ENCODE results near the gene CDC27. TPM values are rescaled to one million over a fixed set of nuclear protein-coding genes. Genes with fewer than 3 reads are reported as not detected.

Gene CDC27
- total RNA-seq, 2 experiments from 2014 or later: 52.5 to 52.8 TPM

DNA sequence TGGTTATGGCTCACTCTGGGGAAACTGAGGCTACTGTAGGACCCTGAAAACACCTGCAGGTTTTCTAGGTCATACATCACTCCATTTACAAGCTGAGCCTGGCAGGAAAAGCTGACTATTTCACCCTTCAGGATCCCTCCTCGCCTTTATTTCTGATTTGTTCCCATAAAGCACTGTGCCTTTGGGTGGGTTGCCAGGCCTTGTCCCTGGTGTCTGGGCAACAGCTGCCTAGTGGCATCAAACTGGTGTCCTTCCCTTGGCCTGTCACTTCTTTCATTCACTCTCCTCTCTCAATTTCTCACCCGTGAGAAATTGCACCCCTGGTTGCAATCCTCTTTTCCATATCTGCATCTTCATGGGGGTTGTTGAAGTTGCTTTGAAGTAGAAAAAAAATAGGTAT is 21.7 kb upstream of the CDC27 start:
- no peak overlapping the region for H3K27ac ChIP-seq (ENCODE audit: low read depth in 1 of 2, low read length in 2 of 2)
- no peak for ATAC-seq (ENCODE audit: poor library complexity)
- no peaks in the 10 kb centered on the region for H3K36me3 Mint-ChIP-seq (ENCODE audit: low read depth)
- H3K4me3 Mint-ChIP-seq: no peak overlapping the region
- no peaks in the 10 kb centered on the region for H3K27me3 ChIP-seq (ENCODE audit: control insufficient read depth in 1 of 2, insufficient read depth in 2 of 2, low read length in 2 of 2)
- no peak overlapping the region for H3K27ac Mint-ChIP-seq
- peaks cover 3% of the 10 kb centered on the region for H3K27me3 Mint-ChIP-seq
- H3K4me3 ChIP-seq (ENCODE audit: low read length): no peak overlapping the region
- ChIA-PET POLR2A (no interaction called here), CTCF (no interaction called here)
- no peaks in the 10 kb centered on the region for H3K36me3 ChIP-seq (ENCODE audit: insufficient read depth, low read length)
- H3K9me3 Mint-ChIP-seq: no peaks in the 10 kb centered on the region
- H3K4me1 ChIP-seq (ENCODE audit: insufficient read depth, low read length): peaks cover 28% of the 10 kb centered on the region
- intact Hi-C loops (cut with DNase I, micrococcal nuclease): no loop called here
- H3K4me1 Mint-ChIP-seq (ENCODE audit: low read depth): peaks cover 21% of the 10 kb centered on the region
- no peak for DNase-seq
- TF ChIP-seq CTCF (IDR thresholded peaks at IDR 0.05): no peak
- no peaks in the 10 kb centered on the region for H3K9me3 ChIP-seq (ENCODE audit: control insufficient read depth in 1 of 2, insufficient read depth in 1 of 2, low read length in 2 of 2)

- H3K36me3 Mint-ChIP-seq (ENCODE audit: low read depth): no peaks in the 10 kb centered on the region
- peaks cover 27% of the 10 kb centered on the region for H3K4me1 Mint-ChIP-seq (ENCODE audit: low read depth)
- TF ChIP-seq CTCF (IDR thresholded peaks at IDR 0.05): no peak
- H3K27me3 ChIP-seq (ENCODE audit: control insufficient read depth in 1 of 2, insufficient read depth in 2 of 2, low read length in 2 of 2): no peaks in the 10 kb centered on the region
- H3K27ac Mint-ChIP-seq: no peak overlapping the region
- H3K27me3 Mint-ChIP-seq: peaks cover 3% of the 10 kb centered on the region
- no peaks in the 10 kb centered on the region for H3K9me3 ChIP-seq (ENCODE audit: control insufficient read depth in 1 of 2, insufficient read depth in 1 of 2, low read length in 2 of 2)
- POLR2A ChIA-PET: no interaction called here
- intact Hi-C loops (cut with DNase I, micrococcal nuclease): no loop called here
- no peak for ATAC-seq (ENCODE audit: poor library complexity)
- H3K9me3 Mint-ChIP-seq: no peaks in the 10 kb centered on the region
- no peak overlapping the region for H3K4me3 ChIP-seq (ENCODE audit: low read length)
- H3K27ac ChIP-seq (ENCODE audit: low read depth in 1 of 2, low read length in 2 of 2): no peak overlapping the region
- DNase-seq: no peak
- H3K4me1 ChIP-seq (ENCODE audit: insufficient read depth, low read length): peaks cover 35% of the 10 kb centered on the region
- H3K36me3 ChIP-seq (ENCODE audit: insufficient read depth, low read length): no peaks in the 10 kb centered on the region
- CTCF ChIA-PET: no interaction called here
- H3K4me3 Mint-ChIP-seq: no peak overlapping the region
Measured at GRCh38 chr17:47210105-47210504, 21.0 kb upstream of the CDC27 start.

GRCh38 chr17:47209499-47209898 is 20.4 kb upstream of the CDC27 start:
- no peak overlapping the region for H3K4me3 ChIP-seq (ENCODE audit: low read length)
- H3K27ac ChIP-seq (ENCODE audit: low read depth in 1 of 2, low read length in 2 of 2): no peak overlapping the region
- peaks cover 3% of the 10 kb centered on the region for H3K27me3 Mint-ChIP-seq
- ChIA-PET POLR2A (no interaction called here), CTCF (no interaction called here)
- H3K4me1 Mint-ChIP-seq (ENCODE audit: low read depth): peaks cover 33% of the 10 kb centered on the region
- no peaks in the 10 kb centered on the region for H3K27me3 ChIP-seq (ENCODE audit: control insufficient read depth in 1 of 2, insufficient read depth in 2 of 2, low read length in 2 of 2)
- no peak overlapping the region for H3K4me3 Mint-ChIP-seq
- DNase-seq: no peak
- no peaks in the 10 kb centered on the region for H3K36me3 ChIP-seq (ENCODE audit: insufficient read depth, low read length)
- no peaks in the 10 kb centered on the region for H3K9me3 Mint-ChIP-seq
- intact Hi-C loops (cut with DNase I, micrococcal nuclease): no loop called here
- no peak for ATAC-seq (ENCODE audit: poor library complexity)
- no peak overlapping the region for H3K27ac Mint-ChIP-seq
- H3K4me1 ChIP-seq (ENCODE audit: insufficient read depth, low read length): peaks cover 41% of the 10 kb centered on the region
- H3K9me3 ChIP-seq (ENCODE audit: control insufficient read depth in 1 of 2, insufficient read depth in 1 of 2, low read length in 2 of 2): no peaks in the 10 kb centered on the region
- no peaks in the 10 kb centered on the region for H3K36me3 Mint-ChIP-seq (ENCODE audit: low read depth)
- TF ChIP-seq CTCF (IDR thresholded peaks at IDR 0.05): no peak

All from CD4-positive, alpha-beta T cell (primary cell).